Left kidney (tissue), 8 donors: ENCODE results near the gene CFAP44. TPM values are rescaled to one million over a fixed set of nuclear protein-coding genes. Genes with fewer than 3 reads are reported as not detected.
"Not testable (repeated sequence)": the region's sequence is repeated elsewhere in the genome, so short reads cannot be mapped to it uniquely, and the experiment has no call there.

Source experiments
- DNase-seq: peaks from one replicate; pipeline ENCODE4 v3.0.0-alpha.2; 2013
- long read RNA-seq, 8 donors: transcript quantifications; one replicate each; lab custom pipeline, GENCODE V29; 2026
- polyA plus RNA-seq: library from polyadenylated mRNA; unstranded; fragments of 120-200 nt; gene quantifications from one replicate; pipeline ENCODE4 v1.2.1, GENCODE V29; 2013; ENCODE audit not compliant: insufficient read length

The CFAP44 gene, protein sequence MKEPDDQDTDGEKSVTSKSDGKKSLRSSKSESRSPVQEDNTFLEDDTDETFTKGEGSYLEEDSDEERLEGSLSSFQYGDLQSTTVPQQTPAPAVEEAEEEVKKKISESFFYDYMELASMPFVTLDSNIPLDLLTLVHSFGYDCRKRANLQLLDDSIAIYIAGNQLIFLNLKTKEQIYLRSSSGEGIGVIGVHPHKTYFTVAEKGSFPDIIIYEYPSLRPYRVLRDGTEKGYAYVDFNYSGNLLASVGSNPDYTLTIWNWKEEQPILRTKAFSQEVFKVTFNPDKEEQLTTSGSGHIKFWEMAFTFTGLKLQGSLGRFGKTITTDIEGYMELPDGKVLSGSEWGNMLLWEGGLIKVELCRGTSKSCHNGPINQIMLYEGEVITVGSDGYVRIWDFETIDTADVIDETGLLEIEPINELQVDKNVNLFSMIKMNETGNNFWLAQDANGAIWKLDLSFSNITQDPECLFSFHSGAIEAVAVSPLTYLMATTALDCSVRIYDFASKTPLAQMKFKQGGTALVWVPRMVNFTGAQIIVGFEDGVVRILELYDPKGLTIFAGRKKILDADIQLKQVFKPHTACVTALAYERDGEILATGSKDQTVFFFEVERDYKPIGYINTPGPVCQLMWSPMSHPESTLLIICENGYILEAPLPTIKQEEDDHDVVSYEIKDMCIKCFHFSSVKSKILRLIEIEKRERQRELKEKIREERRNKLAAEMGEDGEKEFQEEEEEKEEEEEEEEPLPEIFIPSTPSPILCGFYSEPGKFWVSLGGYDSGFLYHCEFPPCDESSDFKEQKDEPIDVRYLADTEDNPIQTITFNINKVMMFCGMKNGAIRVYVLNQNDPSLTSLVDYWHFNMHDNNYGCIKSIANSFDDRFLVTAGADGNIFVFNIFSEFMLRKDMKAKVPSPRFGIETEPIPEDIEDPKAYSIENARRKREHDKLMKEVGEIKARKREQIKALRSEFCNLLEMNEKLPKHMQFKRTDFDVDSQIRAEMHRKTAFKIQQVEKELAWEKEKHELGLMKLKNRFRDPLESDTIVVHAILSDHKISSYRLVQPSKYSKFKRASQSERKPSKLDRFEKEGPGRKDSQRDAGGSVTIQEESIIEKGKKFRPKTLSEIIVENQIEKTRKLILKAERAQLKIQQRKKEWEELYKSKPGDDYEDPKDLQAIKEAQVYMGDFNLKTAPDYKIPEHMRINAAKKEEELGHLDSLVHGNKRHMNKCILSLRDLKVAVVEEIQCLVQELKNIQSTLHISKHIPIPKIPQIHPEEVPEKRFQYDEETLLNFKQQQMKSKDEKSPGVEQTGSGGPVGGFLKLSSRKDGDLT (N-terminal part only)
- 37.1 TPM for polyA plus RNA-seq
- long read RNA-seq, donor 1 = 0 reads
- long read RNA-seq, donor 2 = 0 reads
- long read RNA-seq, donor 3 = 0 reads
- long read RNA-seq, donor 4 = 0 reads
- long read RNA-seq, donor 5 = 0 reads
- long read RNA-seq, donor 6 = 0 reads
- long read RNA-seq, donor 7, partial matches to known transcripts = 0 of 1 reads
- long read RNA-seq, donor 7, other reads (novel, unspliced or antisense) = 0 of 1 reads
- long read RNA-seq, donor 8 = 0 reads

DNA sequence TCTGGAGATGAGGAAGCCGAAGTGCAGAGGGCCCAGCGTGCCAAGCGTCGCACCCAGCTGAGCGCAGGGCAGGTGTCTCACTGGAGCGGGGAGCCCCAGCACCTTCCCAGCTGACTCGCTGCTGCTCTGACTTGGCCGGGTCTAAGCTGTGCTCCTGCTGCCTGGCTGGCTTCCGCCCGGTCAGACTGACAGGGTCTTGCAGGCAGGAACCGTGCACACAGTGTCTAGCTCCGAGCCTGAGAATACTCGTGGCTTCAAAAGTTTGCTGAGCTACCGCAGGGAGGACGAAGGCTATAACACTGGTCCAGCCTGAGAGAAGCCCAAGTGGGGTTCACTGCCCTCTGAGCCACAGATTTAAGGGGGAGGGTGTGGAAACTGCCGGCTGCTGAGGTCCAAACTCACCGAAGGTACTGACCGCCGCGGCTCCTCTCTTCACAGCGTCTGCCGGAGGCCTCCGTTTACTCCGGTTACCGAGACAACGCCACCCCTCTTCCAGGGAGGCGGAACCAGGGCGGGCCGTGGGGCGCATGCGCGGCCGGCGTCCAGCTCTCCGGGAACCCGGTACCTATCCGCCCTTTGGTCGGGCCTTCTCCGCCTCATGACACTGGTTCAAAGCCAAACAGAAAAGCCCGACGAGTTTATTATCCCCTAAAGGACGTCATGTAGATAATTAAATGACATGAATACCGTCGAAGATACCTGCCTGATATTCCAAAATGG, at the start of gene CFAP44:
Gene CFAP44, minus strand, starts transcription at position 443 of the 720 bp plus-strand sequence. CDS start 7,829 bp downstream, outside the sequence.
- peak; percentile 81 for DNase-seq

DNA sequence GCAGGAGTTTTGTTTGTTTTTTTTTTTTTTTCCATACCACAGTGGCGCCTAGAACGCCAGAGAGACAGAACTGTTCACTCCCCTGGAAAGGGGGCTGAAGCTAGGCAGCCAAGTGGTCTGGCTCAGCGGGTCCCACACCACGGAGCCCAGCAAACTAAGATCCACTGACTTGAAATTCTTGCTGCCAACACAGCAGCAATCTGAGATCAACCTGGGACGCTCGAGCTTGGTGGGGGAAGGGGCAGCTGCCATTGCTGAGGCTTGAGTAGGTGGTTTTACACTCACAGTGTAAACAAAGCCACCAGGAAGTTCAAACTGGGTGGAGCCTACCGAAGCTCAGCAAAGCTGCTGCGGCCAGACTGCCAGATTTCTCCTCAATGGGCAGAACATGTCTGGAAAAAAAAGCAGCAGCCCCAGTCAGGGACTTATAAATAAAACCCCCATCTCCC, 43.9 kb upstream of the CFAP44 start:
- no peak for DNase-seq

DNA sequence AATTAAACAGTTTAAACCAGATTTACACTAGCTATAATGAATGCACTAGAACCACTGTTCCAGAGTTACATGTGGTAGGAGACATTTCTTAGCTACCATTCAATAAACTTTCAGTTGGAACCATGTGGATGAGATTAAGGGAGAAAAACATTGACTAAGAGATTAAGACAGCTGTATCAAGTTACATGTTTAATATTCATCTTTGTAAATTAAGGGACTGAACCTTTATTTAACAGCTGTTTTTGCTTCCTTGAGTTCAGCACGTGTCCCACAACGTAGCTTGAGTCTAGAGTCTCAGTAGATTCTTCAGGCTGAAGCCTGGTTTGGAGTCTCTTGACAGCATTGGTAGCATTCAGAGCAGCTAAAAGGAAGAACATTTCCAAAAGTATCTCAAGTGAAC, 27.2 kb upstream of the CFAP44 start:
- no peak for DNase-seq

DNA sequence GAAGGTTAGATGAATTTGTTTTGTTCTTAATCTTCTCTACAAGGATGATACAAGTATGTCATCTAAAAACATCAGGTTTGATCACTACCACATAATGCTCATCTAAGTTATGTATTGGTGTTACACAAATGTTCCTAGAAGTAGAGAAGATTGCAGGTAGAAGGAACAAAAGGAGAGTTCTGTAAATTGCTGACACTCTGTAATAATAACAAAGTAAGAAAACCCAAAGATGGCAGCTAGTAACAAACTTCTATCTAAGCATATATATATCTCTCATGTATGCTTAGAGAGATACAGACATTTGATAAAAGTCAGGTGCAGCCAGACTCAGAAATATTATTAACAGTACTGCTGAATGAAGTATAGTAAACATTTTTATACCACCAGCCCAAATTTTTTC, 20.2 kb upstream of the CFAP44 start:
- DNase-seq = no peak

DNA sequence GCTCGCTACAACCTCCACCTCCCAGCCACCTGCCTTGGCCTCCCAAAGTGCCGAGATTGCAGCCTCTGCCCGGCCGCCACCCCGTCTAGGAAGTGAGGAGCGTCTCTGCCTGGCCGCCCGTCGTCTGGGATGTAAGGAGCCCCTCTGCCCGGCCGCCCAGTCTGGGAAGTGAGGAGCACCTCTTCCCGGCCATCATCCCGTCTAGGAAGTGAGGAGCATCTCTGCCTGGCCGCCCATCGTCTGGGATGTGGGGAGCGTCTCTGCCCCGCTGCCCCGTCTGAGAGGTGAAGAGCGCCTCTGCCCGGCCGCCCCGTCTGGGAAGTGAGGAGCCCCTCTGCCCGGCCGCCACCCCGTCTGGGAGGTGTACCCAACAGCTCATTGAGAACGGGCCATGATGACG, 17.3 kb upstream of the CFAP44 start:
- not testable (repeated sequence) for DNase-seq

DNA sequence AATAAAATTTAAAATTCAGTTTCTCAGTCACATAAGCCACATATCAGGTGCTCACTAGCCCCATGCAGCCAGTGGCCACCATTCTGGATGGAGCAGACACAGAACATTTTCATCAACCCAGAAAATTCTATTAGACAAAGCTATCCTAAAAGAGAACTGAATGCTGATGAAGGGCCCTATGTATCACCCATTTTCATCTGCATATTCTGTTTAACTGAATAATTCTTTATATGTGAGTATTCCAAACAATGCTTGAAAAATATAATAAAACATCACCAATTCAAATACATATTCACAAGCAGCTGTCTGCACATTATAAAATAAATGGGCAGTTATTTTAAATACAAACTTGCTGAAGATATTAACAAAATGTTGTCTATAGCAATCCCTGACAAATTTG, 14.2 kb upstream of the CFAP44 start:
- DNase-seq = no peak

DNA sequence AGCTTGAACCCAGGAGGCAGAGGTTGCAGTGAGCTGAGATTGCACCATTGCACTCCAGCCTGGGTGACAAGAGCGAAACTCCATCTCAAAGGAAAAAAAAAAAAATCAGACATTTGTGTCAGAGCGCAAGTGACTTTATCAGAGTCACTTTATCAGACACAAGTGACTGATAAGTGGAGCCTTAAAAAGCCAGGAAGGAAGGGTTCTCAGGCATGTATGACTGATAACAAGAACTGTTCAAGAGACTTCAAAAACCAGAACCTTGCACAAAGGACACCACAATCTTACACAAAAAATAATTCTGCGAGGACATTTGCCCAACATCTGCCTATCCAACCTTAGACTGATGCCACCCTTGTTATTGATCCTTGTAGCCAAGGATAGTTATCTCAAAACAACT, 13.3 kb upstream of the CFAP44 start:
- no peak for DNase-seq

DNA sequence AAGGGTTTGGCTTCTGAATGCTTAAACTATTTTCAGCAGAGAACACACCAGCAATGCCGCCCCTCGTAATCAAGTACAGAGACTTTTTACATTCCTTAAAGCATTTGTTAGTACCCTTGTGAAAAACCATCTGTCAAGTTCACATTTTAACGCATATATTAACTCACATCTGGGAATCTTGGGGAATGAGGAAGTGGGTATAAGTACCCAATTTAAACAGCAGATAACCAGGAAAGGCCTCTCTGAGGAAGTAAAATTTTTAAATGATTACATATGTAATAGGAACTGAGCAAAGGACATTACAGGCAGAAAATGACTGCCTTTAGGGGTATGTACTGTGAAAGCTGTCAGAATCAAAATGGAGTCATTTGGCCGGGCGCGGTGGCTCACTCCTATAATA, 12.8 kb upstream of the CFAP44 start:
- DNase-seq = no peak

DNA sequence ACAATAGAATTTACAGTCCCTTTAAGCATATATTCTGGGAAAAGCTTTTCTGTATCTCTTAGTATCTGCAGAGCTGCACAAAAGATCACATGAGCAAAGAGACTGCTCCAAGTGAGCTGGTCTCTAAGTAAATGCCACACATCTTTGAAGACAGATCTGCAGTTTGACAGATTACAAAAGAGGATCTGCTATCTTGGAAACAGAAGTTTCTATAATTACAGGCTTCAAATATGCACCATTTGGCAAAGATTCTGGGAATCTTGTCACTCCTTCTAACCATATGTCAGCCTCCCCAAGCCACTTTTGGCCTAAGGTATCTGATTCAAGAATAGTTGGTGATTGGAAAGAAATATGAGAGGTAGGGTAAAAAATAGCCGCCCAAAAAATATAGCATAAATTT, 9.6 kb upstream of the CFAP44 start:
- DNase-seq = no peak

DNA sequence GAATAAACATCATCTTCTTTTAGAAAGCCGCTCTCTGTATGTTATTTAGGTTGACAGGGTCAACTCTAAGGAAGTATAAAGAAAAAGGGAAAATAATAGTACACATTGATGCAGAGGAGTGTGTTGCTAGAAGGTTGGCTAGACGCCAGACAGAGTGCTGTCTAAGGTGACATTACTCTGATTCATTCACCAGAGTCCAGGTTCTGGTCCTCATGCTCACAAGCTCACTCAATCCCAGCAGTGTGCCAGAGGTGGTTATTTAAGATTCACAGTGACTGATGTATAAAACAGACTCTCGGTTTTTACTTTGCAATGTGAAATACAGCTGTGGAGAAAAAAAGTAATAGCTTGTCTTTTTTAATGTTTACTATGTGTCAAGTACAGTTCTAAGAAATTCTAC, 1.7 kb downstream of the CFAP44 start:
- no peak for DNase-seq

DNA sequence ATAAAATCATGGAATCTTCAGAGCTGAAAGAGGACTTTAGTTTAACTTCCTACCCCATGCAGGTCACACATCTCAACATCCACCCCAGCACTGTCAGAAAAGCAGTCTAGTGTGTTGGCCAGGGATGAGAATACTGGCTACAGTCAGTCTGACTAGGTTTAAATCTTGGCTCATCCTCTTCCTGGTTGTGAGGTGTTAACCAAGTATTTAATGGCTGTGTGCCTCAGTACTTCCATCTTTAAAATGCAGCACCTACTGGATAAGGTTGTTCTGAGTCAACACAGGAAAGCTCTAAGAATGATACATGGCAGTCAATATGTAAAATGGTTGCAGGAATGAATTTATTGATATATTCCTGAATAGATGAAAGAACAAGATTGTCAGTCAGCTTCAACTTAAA, 3.1 kb downstream of the CFAP44 start:
- DNase-seq = no peak

DNA sequence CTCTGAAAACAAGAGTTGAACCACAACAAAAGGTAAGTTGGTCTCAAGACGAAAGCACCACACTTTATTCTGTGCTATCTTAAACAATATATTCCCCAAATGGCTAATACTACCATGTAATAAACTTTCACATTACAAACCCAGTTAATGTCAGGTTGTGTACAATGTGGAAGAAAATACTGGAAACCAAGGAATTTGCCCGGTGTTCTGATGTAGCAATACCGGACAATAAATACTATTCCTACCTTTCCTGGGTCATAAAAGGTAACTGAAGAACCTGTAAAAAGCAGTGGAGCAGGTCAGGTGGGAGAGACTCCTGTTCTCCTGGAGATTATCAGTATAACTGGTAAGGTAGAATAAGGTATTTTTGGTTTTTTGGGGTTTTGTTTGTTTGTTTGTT, 3.9 kb downstream of the CFAP44 start:
- DNase-seq = no peak

DNA sequence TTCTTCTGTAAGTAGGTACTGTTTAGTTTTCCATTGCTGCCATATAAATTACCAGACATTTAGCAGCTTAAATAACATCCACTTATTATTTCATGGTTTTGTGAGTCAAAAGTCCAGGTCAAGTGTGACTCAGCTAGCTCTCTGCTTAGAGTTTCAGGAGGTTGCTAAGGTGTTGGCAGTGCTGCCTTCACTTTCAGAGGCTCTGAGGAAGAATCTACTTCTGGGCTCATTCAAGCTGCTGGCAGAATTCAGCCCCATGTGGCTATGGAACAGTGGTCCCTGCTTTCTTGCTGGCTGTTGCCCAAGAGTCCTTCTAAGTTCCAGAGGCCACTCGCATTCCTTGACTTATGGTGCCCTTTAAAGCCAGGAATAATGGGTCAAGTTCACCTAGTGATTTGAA, 4.5 kb downstream of the CFAP44 start:
- no peak for DNase-seq

DNA sequence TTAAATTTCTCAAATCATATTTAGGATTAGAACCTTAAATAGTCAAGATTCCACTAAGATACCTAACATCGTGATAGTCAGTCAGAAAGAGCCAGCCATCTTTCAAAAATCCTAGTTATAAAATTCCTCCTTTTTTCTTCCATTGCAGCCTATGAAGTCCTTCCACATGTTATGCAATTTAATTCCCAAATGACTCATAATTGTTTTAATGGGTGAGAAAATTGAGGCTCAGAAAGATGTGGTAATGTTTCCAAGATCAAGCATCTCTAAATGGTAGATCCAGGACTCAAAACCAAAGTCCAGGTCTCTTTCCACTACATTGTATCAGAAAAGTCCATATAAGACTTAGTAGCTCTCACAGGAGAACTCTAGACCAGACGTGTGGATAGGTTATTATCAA, 9.5 kb downstream of the CFAP44 start:
- no peak for DNase-seq

DNA sequence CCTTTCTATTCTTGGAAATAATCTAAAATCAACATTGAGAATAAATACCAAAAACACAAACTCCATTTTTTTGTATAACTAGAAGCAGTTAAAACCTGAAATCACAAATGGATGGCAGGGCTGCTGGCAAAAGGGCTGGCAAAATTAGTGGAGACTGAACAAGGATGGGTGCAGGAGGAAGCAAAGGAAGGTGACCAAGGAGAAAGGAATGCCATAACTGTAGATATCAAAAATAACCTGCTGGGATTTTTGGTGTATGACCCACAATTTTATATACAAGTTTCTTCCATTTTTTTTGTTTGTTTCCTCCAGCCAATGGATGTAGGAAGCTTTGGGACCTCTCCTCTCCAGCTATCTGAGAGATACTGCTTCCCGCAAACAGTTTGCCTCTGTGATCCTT, 12.7 kb downstream of the CFAP44 start:
- no peak for DNase-seq

DNA sequence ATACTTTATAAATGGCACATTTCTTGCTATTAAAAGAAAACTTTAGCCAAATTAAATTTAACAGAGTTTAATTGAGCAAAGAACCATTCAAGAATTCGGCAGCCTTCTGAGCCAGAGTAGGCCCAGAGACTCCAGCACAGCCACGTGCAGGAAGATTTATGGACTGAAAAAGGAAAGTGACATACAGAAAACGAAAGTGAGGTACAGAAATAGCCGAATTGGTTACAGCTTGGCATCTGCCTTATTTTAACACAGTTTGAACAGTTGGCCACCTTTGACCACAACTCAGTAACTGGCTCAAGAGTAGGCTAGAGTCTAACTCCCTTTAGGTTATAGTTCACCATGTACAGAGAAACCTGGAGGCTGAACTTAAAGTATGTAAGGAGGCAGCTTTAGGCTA, 17.6 kb downstream of the CFAP44 start:
- DNase-seq = no peak

DNA sequence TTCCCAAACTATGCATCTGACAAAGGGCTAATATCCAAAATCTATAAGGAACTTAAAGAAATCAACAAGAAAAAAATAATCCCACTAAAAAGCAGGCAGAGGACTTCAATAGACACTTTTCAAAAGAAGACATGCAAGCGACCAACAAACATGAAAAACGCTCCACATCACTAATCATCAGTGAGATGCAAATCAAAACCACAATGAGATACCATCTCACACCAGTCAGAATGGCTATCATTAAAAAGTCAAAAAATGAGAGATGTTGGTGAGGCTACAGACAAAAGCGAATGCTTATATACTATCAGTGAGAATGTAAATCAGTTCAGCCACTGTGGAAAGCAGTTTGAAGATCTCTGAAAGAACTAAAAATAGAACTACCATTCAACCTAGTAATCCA, 20.2 kb downstream of the CFAP44 start:
- no peak for DNase-seq

DNA sequence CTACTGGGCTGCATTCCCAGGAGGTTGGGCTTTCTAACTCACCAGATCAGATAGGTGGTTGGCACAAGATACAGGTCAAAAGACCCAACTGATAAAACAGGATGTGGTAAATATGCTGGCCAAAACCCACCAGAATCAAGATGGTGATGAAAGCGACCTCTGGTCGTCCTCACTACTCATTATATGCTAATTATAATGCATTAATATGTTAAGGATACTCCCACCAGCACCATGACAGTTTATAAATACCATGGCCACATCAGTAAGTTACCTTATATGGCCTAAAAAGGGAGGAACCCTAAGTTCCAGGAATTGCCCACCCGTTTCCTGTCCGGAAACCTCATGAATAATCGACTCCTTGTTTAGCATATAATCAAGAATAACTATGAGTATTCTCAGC, 31.6 kb downstream of the CFAP44 start:
- DNase-seq = no peak

DNA sequence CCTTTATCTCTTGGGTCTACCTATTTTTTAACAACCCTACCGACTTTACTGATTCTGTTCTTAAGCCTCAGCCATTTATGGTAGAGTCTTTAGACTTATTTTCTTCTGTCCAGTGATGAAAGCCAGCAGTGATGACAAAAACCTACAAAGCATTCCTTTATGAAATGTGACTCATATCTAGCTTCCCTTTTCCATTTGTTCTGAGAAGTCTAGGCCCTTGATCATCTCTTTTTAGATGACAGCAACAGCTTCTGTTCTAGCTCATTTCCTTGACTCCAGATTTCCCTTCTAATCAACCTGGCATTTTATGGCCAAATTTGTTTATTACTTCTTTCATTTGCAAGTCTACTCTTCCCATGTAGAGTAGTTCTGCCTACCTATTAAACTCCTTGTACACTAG, 36.1 kb downstream of the CFAP44 start:
- DNase-seq = no peak

DNA sequence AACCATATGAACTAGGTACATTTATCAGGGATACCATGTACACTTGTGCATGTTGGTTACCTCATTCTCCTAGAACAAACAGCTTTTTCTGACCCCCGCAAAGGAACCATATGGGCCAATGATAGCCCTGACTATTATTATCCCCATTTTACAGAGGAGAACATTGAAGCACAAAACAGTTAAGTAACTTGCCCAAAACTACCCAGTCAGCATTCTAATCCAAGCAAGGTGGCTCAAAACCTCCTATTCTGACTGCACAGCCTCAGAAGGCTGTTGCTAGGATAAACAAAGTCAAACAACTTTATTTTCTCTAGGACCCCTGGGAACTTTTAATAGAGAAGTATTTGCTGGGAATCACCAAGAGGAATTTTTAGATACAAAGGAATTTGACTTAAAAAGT, 36.7 kb downstream of the CFAP44 start:
- no peak for DNase-seq
